NCI-H526 treated with DMSO at 0.1 percent for 48 hours (cell line): ENCODE measurements around the gene ADAMTSL4.
A peak's percentile ranks its signal among the peaks of the same experiment; 100 is the strongest.
"Not testable (repeated sequence)": the region's sequence is repeated elsewhere in the genome, so short reads cannot be mapped to it uniquely, and the experiment has no call there.

Experiments used
- DNase-seq: peaks from one replicate; lab custom pipeline; 2025; lab: John Stamatoyannopoulos, UW

ADAMTSL4 gene

GRCh38 chr1:150555198-150555970 lies 6.2 kb downstream of the ADAMTSL4 start:
- no peak for DNase-seq

GRCh38 chr1:150555971-150556865 lies 7.0 kb downstream of the ADAMTSL4 start:
- DNase-seq, result no peak

GRCh38 chr1:150557065-150557600 lies 7.9 kb downstream of the ADAMTSL4 start:
- no peak for DNase-seq

GRCh38 chr1:150557813-150558212 lies 8.6 kb downstream of the ADAMTSL4 start:
- no peak for DNase-seq

- no peak for DNase-seq
These were observed 9.1 kb downstream of the ADAMTSL4 start for GRCh38 chr1:150558303-150558704.

GRCh38 chr1:150558761-150559655 lies 9.8 kb downstream of the ADAMTSL4 start:
- no peak for DNase-seq

- DNase-seq, result no peak
These were observed 10.4 kb downstream of the ADAMTSL4 start for GRCh38 chr1:150559656-150560010.

- DNase-seq, result peak; percentile 67
These were observed 10.8 kb downstream of the ADAMTSL4 start for GRCh38 chr1:150560011-150560438.

- no peak for DNase-seq
These were observed 11.5 kb downstream of the ADAMTSL4 start for GRCh38 chr1:150560576-150561253.

GRCh38 chr1:150561254-150561973 lies 12.2 kb downstream of the ADAMTSL4 start:
- DNase-seq, result peak; percentile 96

GRCh38 chr1:150561974-150562445 lies 12.8 kb downstream of the ADAMTSL4 start:
- peak; percentile 93 for DNase-seq

GRCh38 chr1:150562446-150563339 lies 13.5 kb downstream of the ADAMTSL4 start:
- DNase-seq, result no peak

GRCh38 chr1:150563340-150564038 lies 14.3 kb downstream of the ADAMTSL4 start:
- no peak for DNase-seq

GRCh38 chr1:150564051-150564991 lies 15.1 kb downstream of the ADAMTSL4 start:
- DNase-seq, result no peak

GRCh38 chr1:150565240-150565991 lies 16.2 kb downstream of the ADAMTSL4 start:
- not testable (repeated sequence) for DNase-seq

GRCh38 chr1:150566589-150567340 lies 17.6 kb downstream of the ADAMTSL4 start:
- no peak for DNase-seq
